OCI-LY7 (cell line): Measurements from ENCODE around the gene EGFL8.

Source experiments
- CTCF ChIP-seq: fragments of 200-600 bp; sonication (generic); conservative IDR thresholded peaks from 2 replicates; pipeline ENCODE4 v1.5.1; 2014; ENCODE audit warnings: mild to moderate bottlenecking, antibody characterized with exemption, low read length, moderate library complexity, mixed read lengths
- EZH2phosphoT487 ChIP-seq: fragments of 200-600 bp; sonication (generic); IDR thresholded peaks from 2 replicates; pipeline ENCODE4 v1.6.1; 2018; ENCODE audit warnings: low read depth, borderline replicate concordance, mild to moderate bottlenecking, mixed run types, antibody characterized with exemption, low read length, moderate library complexity, mixed read lengths

- no peak for TF ChIP-seq CTCF
- no peak for TF ChIP-seq EZH2phosphoT487
These were observed 14.2 kb upstream of the EGFL8 start for GRCh38 chr6:32149932-32150870.
